Sciatic nerve (tissue), 2 donors: ENCODE data around the gene KRT83. TPM values are rescaled to one million over a fixed set of nuclear protein-coding genes. Genes with fewer than 3 reads are reported as not detected.
A peak's percentile ranks its signal among the peaks of the same experiment; 100 is the strongest.
"Not testable (repeated sequence)": the region's sequence is repeated elsewhere in the genome, so short reads cannot be mapped to it uniquely, and the experiment has no call there.

Source experiments
- ATAC-seq: fragments of 200-7000 bp; cut with Tn5 transposase; one replicate; pipeline ENCODE4 v1.9.1; 2020; ENCODE audit warnings: mild to moderate bottlenecking, moderate library complexity
- DNase-seq: peaks from one replicate; pipeline ENCODE4 v3.0.0-alpha.2; 2020; ENCODE audit warnings: low spot score
- intact Hi-C: fragments of 100-400 bp; cut with DNase I; formaldehyde crosslinking; loops from one replicate; pipeline ENCODE4 v1.14.2; 2022
- total RNA-seq: library from RNA; stranded (reverse); fragmentation: NEBNext Ultra II Directional; extraction: Animal tissue kit (Norgen Biotek cat#: 25700); gene quantifications from one replicate; pipeline ENCODE4 v1.2.1, GENCODE V29; 2021
- donor health status: DM: no; HTN: no; CAD: no.
- donor health status: DM: no; HTN: no; CAD: no.

Gene KRT83
- total RNA-seq, 1 donor from 2014 or later = not detected

GRCh38 chr12:52300796-52301691 is 20.2 kb downstream of the KRT83 start:
- ATAC-seq (no peak), DNase-seq (peak; percentile 27)
- intact Hi-C loops = no loop called here

GRCh38 chr12:52298677-52299190 is 22.5 kb downstream of the KRT83 start:
- no peak for ATAC-seq

GRCh38 chr12:52296572-52297215 is 24.5 kb downstream of the KRT83 start:
- DNase-seq = no peak
- intact Hi-C loops = no loop called here
- ATAC-seq = no peak

More at GRCh38 chr12:52298677-52299190, 22.5 kb downstream of the KRT83 start:
- no peak for DNase-seq
- intact Hi-C loops = no loop called here

DNA sequence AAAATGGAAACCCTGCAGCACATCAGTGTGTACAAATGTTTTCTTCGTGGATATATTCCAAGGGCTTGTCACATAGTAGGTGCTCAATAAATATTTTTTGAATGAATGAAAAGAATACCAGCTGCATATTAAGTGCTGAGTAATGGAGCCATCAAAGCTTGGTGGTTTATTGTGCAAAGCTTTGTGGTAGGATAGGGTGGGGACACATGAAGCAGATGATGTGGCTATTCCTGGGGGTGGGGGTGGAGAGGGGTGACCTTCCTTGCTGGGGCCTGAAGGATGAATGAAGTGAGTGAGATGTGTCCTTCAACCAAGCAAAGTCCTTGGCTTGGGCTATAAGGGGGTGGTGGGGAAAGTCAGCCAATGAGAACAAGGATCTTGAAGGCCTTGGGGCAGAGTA is 25.5 kb downstream of the KRT83 start:
- intact Hi-C loops = no loop called here
- ATAC-seq (no peak), DNase-seq (no peak)

GRCh38 chr12:52294803-52295202 is 26.4 kb downstream of the KRT83 start:
- ATAC-seq (no peak), DNase-seq (no peak)
- intact Hi-C loops = no loop called here

DNA sequence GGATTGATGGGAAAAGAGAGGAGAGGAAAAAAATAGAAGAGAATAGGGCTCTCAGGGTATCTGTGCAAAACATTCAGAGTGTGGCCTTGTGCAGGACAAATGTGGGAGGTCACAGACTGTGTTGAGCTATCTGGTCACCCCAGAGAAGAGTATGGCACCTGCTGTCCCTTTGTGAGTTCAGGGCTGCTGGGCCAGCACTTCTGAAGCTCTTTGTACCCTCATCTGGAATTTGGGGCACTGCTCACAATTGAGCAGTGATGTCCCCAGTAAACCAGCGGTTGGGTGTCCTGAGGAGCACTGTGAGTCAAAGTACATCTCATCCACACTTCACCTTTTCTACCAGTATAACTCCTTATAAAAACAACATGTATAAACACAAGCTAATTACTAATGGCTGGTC is 27.3 kb downstream of the KRT83 start:
- ATAC-seq = no peak
- DNase-seq = no peak
- intact Hi-C loops = no loop called here

DNA sequence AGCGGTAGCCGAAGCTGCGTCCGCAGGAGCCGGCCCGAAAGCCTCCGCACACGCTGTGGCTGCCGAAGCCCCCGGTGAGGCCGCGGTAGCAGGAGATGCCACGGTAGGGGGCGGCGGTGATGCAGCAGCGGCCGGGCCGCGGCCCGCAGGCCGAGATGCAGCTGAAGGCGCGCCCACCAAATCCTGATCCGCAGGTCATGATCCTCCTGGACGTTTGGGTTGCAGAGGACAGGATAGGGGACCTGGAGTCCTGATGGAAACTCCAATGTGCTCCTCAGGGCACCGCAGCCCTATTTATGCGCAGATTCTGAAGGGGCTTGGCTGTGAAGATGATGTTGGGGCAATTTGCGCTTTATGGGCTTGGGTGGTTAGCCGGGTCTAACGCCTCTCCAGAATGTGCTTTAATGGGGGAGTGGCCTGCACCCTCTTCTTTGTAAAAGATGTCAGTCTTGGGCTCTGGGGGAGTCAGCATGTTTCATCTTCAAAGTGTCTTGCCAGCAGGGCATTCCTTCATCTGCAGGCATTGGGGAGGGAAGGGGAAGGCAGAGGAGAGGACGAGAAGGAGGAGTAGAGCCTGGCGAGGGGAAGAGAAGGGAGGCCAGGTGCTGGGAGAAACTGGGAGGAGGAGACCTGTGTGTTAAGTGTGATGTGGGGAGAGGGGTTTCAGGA is 29.8 kb downstream of the KRT83 start, which contains the start of gene KRT81:
KRT81 (minus strand) TSS at position 268 of the 669 bp plus-strand sequence; CDS start at position 199, 69 bp downstream.
- DNase-seq (no peak), ATAC-seq (no peak)
- intact Hi-C loops = no loop called here

DNA sequence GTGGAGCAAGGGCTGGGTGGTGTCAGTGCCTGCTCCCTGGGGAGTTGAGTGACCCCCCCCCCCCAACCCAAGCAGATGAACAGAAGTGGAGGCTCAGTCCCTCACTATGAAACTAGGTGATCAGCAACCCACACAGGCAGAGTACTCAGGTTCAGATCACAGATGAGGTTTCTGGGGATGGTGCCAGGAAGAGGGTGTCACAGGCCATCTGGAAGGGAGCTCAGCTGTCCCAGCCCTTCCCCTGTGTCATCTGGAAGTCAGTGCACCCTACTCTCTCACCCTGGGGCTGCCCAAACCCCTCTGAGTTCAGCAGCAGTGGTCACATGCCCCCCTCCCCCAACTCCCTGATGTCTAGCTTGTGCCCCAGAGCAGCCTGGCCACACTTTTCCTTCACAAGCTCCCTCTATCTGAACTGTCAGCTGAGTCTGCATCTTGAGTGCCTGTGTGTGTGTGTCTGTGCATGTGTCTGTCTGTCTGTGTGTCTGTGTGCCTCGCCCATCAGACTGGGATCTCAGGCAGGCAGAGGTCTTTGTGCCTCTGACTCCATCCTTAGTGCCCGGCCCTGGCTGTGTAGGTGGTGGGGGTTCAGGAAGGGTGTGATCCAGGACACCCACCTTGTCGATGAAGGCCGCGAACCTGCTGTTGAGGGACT is 30.6 kb downstream of the KRT83 start:
- DNase-seq, intact Hi-C loops, ATAC-seq: not testable (repeated sequence)

- intact Hi-C loops, DNase-seq, ATAC-seq: not testable (repeated sequence)
Observed at GRCh38 chr12:52287816-52288805, 33.1 kb downstream of the KRT83 start.

- ATAC-seq, intact Hi-C loops, DNase-seq: not testable (repeated sequence)
Observed at GRCh38 chr12:52286857-52287785, 34.1 kb downstream of the KRT83 start.

GRCh38 chr12:52285851-52286530 is 35.2 kb downstream of the KRT83 start:
- intact Hi-C loops = no loop called here

GRCh38 chr12:52285172-52285745 is 35.9 kb downstream of the KRT83 start:
- DNase-seq (no peak), ATAC-seq (no peak)
- intact Hi-C loops = no loop called here

More at GRCh38 chr12:52285851-52286530, 35.2 kb downstream of the KRT83 start:
- DNase-seq (no peak), ATAC-seq (no peak)

GRCh38 chr12:52284562-52285171 is 36.5 kb downstream of the KRT83 start:
- intact Hi-C loops = no loop called here

GRCh38 chr12:52280796-52281560 is 40.2 kb downstream of the KRT83 start:
- intact Hi-C loops = no loop called here
- DNase-seq = peak; percentile 84

More at GRCh38 chr12:52284562-52285171, 36.5 kb downstream of the KRT83 start:
- ATAC-seq (no peak), DNase-seq (no peak)

More at GRCh38 chr12:52280796-52281560, 40.2 kb downstream of the KRT83 start:
- peak; percentile 81 for ATAC-seq
